GM18498 (cell line): ENCODE measurements around the gene OGT.
"Not testable (repeated sequence)": the region's sequence is repeated elsewhere in the genome, so short reads cannot be mapped to it uniquely, and the experiment has no call there.

Experiments used
- ATAC-seq: cut with Tn5 transposase; IDR thresholded peaks from one replicate; pipeline ENCODE4 v1.9.1; 2021; ENCODE audit warnings: mild to moderate bottlenecking, moderate library complexity; ENCODE audit not compliant: unreplicated experiment

Gene OGT

DNA sequence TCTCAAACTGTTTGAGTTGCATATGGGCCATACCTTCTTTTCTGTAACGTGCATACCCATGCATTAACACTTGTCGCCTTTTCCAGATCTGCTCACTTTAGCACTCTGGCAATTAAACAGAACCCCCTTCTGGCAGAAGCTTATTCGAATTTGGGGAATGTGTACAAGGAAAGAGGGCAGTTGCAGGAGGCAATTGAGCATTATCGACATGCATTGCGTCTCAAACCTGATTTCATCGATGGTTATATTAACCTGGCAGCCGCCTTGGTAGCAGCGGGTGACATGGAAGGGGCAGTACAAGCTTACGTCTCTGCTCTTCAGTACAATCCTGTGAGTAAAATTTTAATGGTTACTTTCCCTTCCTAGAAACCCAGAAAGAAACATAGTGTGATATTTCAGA, 4.8 kb downstream of the OGT start:
- no peak for ATAC-seq

GRCh38 chrX:71540801-71541200, 7.9 kb downstream of the OGT start:
- peak; percentile 39 for ATAC-seq

DNA sequence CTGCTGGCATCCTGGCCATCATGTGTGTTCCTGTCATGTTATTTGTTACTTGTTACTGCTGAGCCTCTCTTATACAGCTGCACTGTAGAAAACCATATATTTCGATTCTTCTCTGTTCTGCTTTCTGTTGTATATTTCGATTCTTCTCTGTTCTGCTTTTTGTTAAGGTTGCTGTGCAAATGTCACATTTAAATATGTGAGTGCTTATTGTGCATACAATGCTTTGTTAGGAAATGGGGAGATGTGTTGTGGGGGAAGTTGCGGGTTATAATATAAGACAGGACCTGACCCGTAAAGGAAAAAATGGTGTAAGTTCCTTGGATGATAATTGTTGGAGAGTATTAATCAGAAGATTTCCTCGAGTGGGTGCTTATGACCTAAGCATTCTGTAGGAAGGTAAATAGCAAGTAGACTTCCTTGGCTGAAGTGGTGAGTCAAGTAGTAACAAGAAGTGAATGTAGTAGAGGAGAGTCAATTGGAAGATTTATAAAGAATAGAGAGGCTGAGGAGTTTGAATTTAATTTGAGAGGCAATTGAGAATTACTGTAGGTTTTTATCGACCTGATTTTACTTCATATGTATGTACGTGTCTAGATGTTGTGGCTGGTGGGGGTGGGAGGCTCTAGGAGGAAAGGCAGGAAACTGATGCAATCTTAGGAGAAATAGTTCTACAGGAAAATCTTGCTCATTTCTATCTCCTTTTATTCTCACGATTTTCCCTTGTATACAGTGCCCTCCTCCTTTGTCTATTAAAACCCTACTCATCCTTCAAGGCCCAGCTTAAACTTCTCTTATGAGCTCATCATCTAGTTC, 8.5 kb downstream of the OGT start:
- peak; percentile 83 for ATAC-seq

- ATAC-seq = no peak
Observed at GRCh38 chrX:71542411-71542810, 9.5 kb downstream of the OGT start.

DNA sequence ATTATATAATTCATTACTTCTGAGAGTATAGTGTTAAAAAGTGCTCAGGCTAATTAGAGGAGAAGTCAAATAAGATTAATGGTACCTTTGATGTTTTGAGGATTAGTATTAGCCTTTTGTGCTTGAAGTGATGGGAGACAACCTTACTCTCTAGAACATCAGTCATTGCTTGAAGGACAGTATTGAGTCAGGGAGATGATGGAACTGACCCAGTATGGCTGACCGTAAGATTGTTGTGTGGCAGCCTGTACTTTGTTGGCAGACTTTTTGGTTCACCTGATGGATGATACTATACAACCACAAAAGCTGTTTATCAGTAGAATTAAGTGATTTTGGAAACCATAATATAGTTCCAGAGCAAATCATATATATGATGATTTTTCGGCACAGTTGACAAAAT, 9.9 kb downstream of the OGT start:
- ATAC-seq = no peak

DNA sequence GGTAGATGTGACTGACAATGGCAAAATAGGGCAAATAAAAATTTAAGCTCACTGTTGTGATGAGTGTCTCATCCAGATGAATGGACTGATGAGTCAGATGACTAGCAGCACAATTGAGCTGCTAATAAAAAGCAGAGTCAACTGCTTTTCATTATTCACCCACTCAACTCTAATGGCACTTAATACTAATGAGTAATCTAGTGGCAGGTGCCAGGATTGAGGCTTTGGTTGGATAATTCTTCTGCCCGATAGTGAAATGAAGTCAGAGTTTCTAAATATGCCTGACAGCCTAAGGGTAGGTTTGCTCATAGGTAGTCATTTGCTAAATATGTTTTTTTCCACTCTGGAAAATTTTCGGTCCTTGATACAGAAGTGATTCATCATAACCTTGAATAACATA, 10.4 kb downstream of the OGT start:
- no peak for ATAC-seq

- ATAC-seq = no peak
Observed at GRCh38 chrX:71545364-71545763, 12.5 kb downstream of the OGT start.

- ATAC-seq = no peak
Observed at GRCh38 chrX:71546879-71547278, 14.0 kb downstream of the OGT start.

- no peak for ATAC-seq
Observed at GRCh38 chrX:71547339-71547738, 14.4 kb downstream of the OGT start.

- no peak for ATAC-seq
Observed at GRCh38 chrX:71549986-71550385, 17.1 kb downstream of the OGT start.

DNA sequence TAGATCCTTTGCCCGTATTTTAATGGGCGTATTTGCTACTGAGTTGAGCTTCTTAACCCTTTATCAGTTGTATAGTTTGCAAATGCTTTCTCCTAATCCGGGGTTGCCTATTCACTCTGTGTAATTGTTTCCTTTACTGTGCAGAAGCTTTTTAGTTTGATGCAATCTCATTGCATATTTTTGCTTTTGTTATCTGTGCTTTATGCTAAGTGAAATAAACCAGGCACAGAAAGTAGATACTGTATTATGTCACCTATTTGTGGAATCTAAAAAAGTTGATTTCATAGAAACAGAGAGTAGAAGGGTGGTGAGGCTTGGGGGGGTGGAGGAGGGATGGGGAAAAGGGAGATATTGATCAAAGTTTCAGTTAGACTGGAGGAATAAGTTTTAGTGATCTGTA, 17.7 kb downstream of the OGT start:
- no peak for ATAC-seq

- ATAC-seq = no peak
Observed at GRCh38 chrX:71556036-71556435, 23.1 kb downstream of the OGT start.

GRCh38 chrX:71558920-71559319, 26.0 kb downstream of the OGT start:
- no peak for ATAC-seq

- not testable (repeated sequence) for ATAC-seq
Observed at GRCh38 chrX:71559773-71560172, 26.9 kb downstream of the OGT start.

DNA sequence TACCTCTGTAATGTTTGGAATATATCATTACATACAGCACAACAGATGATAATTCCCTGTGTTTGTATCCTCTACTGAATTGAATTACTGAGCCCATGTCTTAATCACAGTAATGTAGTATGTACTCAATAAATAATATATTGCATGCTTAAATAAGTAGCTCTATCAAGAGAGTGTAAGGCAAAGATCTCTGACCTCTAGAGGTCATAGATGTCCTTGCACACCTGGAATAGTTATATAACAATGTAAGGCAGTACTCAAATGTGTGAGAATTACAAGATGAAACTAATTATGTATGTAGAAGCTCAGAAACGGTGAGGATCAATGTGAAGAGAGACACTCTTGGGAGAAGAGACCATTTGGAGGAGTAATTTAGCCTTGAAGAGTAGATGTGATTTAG, 31.0 kb downstream of the OGT start:
- no peak for ATAC-seq

DNA sequence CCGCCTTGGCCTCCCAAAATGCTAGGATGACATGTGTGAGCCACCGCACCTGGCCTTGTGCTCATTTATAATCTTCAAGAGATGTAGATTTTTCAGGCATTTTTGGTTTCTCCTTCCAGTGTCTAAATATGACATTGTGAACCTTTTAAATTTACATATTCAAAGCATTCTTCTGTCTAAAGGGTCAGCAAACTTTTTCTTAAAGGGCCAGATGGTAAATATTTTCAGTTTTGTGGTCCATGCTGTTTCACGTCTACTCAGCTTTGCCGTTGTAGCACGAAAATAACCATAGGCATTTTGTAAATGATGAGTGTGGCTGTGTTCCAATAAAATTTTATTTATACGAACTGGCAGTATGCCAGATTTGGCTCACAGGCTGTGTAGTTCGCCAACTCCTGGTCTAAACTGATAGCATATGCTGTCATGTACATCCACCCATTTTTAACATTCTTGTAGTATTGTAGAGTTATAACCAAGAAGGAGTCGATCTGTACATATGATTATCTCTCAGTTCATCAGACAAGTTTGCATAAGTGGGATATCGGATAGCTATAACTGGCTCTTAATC, 32.7 kb downstream of the OGT start:
- no peak for ATAC-seq

GRCh38 chrX:71571390-71571789, 38.5 kb downstream of the OGT start:
- not testable (repeated sequence) for ATAC-seq

DNA sequence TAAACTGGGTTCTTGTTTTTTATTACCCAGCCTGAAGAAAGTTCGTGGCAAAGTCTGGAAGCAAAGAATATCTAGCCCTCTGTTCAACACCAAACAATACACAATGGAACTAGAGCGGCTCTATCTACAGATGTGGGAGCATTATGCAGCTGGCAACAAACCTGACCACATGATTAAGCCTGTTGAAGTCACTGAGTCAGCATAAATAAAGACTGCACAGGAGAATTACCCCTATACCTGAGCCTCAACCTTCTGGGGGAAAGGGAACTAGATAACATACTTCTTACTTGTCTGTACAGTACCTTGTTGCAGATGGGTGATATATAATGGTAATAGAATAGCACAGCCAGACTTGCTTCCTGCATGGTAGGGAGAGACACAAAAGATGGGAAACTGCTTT, 40.7 kb downstream of the OGT start:
- no peak for ATAC-seq

- no peak for ATAC-seq
Observed at GRCh38 chrX:71577682-71578081, 44.8 kb downstream of the OGT start.

GRCh38 chrX:71578253-71579135, 45.6 kb downstream of the OGT start, which contains the start of gene GCNA:
TSS of gene GCNA (plus strand) at chrX:71578437. CDS start at chrX:71580822, 2,385 bp downstream.
- no peak for ATAC-seq

DNA sequence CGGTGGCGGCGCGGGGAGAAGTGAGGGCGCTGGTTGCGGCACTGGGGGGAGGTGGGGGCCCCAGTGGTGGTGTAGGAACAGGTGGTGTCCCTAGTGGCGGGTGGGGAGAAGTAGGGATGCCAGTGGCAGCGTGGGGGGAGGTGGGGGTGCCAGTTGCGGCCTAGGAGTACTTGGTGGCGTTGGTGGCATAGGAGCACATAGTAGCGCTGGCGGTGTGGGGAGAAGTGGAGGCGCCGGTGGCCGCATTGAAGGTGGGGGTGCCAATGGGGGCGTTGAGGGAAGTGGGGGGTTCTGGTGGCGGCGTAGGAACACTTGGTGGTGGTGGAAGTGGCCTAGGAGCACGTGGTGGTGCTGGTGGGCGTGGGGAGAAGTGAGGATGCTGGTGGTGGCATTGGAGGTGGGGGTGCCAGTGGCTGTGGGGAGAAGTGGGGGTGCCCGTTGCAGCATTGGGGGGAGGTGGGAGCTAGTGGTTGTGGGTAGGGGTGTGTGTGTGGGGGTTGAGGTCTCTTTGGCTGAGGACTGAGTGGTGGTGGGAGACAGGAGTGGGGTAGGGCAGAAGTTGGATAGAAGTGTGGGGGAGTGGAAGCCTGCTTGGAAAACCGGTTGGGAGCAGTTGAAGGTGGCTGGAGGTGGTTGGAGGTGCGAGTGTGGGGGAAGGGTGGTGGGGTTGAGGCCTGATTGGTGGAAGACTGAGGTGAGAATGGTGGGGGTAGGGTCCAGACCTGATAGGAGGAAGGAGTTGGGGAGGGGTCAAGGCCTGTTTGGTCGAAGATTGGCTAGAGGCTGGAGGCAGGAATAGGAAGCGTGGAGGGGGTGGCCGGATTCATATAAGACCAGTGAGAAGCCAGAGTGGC, 46.5 kb downstream of the OGT start:
- no peak for ATAC-seq
